HG03575 (cell line): ENCODE results near the gene LEUTX.
"Not testable (repeated sequence)": the region's sequence is repeated elsewhere in the genome, so short reads cannot be mapped to it uniquely, and the experiment has no call there.

Experiments
- ATAC-seq: cut with Tn5 transposase; IDR thresholded peaks from one replicate; pipeline ENCODE4 v1.9.1; 2021; ENCODE audit not compliant: unreplicated experiment, insufficient number of reproducible peaks, low FRiP score; ENCODE audit errors: extremely low read depth

Gene LEUTX

GRCh38 chr19:39778763-39779162 lies at the start of gene LEUTX:
Gene LEUTX, plus strand, starts transcription at chr19:39778854. Its CDS starts 67 bp downstream, at chr19:39778921.
- no peak for ATAC-seq

- no peak for ATAC-seq
Measured at GRCh38 chr19:39729594-39729993, 49.1 kb upstream of the LEUTX start.

GRCh38 chr19:39731685-39732084 lies 47.0 kb upstream of the LEUTX start:
- no peak for ATAC-seq

- no peak for ATAC-seq
Measured at GRCh38 chr19:39733841-39734240, 44.8 kb upstream of the LEUTX start.

- no peak for ATAC-seq
Measured at GRCh38 chr19:39735688-39736087, 43.0 kb upstream of the LEUTX start.

- no peak for ATAC-seq
Measured at GRCh38 chr19:39736088-39736487, 42.6 kb upstream of the LEUTX start.

- ATAC-seq, result no peak
Measured at GRCh38 chr19:39737351-39737750, 41.3 kb upstream of the LEUTX start.

GRCh38 chr19:39737891-39738290 lies 40.8 kb upstream of the LEUTX start, which contains the start of gene CLC:
Gene CLC, minus strand, starts transcription at chr19:39738029. Its CDS starts 77 bp downstream, at chr19:39737952.
- ATAC-seq, result no peak

- no peak for ATAC-seq
Measured at GRCh38 chr19:39738814-39739213, 39.8 kb upstream of the LEUTX start.

GRCh38 chr19:39740395-39740794 lies 38.3 kb upstream of the LEUTX start:
- ATAC-seq, result no peak

- ATAC-seq, result no peak
Measured at GRCh38 chr19:39745643-39746042, 33.0 kb upstream of the LEUTX start.

DNA sequence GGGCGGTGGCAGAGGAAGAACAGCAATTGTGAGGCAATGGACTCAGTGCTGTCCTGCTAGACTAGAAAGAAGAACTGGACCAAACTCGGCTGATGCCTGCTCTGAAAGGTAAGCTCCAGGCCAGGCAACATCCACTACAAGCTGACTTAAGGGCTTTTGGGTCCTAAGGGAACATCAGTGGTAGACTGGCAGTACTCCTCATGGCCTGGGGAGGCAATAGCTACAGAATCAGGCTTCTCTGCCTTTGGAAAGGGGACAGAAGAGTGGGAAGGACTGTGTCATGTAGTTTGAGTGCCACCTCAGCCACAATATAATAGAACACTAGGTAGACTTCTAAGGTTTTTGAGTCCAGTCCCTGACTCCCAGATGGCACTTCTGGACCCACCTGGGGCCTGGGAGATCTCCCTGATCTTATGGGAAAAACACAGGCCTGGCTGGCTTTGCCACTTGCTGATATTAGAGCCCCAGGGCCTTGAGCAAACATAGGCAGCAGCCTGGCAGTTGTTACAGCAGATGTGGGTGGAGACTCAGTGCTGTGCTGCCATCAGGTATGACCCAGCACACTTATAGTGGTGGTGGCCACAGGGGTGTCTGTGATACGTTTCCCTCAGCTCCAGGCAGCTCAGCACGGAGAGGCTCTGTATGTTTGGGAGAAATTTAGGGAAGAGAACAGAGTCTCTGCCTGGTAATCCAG lies 31.7 kb upstream of the LEUTX start:
- no peak for ATAC-seq

GRCh38 chr19:39749981-39750380 lies 28.7 kb upstream of the LEUTX start:
- ATAC-seq, result no peak

- no peak for ATAC-seq
Measured at GRCh38 chr19:39752390-39752789, 26.3 kb upstream of the LEUTX start.

- ATAC-seq, result no peak
Measured at GRCh38 chr19:39752795-39753194, 25.9 kb upstream of the LEUTX start.

DNA sequence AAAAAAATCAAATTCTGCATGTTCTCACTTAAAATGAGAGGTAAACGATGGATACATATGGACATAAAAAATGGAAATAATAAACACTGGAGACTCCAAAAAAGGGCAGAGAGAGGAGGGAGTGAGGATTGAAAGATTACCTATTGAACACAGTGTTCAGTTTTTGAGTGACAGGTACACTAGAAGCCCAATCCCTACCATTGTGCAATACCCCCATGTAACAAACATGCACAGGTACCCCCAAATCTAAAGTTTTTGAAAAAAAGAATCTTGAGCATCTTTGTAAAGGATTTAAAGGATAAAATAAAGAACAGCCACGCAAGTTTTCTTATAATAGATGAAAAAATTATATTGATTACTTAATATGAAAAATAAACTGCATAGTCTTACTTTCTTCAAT lies 24.1 kb upstream of the LEUTX start:
- no peak for ATAC-seq

- ATAC-seq, result no peak
Measured at GRCh38 chr19:39754971-39755370, 23.7 kb upstream of the LEUTX start.

GRCh38 chr19:39759457-39760184 lies 19.0 kb upstream of the LEUTX start:
- ATAC-seq, result no peak

DNA sequence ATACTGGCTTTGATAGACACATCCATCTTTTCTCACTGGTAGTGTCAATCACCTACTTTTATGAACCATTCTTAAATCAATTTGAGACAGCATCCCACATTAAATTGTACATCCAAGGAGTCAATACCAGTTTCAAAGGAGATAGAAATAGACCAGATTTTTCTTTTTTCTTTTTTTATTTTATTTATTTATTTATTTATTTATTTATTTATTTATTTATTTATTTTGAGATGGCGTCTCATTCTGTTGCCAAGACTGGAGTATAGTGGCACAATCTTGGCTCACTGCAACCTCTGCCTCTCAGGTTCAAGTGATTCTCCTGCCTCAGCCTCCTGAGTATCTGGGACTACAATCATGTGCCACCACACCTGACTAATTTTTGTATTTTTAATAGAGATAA lies 16.8 kb upstream of the LEUTX start:
- not testable (repeated sequence) for ATAC-seq
